ENCODE results near the gene PDS5A.
"Not testable (repeated sequence)": the region's sequence is repeated elsewhere in the genome, so short reads cannot be mapped to it uniquely, and the experiment has no call there.

Gene PDS5A, protein sequence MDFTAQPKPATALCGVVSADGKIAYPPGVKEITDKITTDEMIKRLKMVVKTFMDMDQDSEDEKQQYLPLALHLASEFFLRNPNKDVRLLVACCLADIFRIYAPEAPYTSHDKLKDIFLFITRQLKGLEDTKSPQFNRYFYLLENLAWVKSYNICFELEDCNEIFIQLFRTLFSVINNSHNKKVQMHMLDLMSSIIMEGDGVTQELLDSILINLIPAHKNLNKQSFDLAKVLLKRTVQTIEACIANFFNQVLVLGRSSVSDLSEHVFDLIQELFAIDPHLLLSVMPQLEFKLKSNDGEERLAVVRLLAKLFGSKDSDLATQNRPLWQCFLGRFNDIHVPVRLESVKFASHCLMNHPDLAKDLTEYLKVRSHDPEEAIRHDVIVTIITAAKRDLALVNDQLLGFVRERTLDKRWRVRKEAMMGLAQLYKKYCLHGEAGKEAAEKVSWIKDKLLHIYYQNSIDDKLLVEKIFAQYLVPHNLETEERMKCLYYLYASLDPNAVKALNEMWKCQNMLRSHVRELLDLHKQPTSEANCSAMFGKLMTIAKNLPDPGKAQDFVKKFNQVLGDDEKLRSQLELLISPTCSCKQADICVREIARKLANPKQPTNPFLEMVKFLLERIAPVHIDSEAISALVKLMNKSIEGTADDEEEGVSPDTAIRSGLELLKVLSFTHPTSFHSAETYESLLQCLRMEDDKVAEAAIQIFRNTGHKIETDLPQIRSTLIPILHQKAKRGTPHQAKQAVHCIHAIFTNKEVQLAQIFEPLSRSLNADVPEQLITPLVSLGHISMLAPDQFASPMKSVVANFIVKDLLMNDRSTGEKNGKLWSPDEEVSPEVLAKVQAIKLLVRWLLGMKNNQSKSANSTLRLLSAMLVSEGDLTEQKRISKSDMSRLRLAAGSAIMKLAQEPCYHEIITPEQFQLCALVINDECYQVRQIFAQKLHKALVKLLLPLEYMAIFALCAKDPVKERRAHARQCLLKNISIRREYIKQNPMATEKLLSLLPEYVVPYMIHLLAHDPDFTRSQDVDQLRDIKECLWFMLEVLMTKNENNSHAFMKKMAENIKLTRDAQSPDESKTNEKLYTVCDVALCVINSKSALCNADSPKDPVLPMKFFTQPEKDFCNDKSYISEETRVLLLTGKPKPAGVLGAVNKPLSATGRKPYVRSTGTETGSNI (N-terminal part only)

DNA sequence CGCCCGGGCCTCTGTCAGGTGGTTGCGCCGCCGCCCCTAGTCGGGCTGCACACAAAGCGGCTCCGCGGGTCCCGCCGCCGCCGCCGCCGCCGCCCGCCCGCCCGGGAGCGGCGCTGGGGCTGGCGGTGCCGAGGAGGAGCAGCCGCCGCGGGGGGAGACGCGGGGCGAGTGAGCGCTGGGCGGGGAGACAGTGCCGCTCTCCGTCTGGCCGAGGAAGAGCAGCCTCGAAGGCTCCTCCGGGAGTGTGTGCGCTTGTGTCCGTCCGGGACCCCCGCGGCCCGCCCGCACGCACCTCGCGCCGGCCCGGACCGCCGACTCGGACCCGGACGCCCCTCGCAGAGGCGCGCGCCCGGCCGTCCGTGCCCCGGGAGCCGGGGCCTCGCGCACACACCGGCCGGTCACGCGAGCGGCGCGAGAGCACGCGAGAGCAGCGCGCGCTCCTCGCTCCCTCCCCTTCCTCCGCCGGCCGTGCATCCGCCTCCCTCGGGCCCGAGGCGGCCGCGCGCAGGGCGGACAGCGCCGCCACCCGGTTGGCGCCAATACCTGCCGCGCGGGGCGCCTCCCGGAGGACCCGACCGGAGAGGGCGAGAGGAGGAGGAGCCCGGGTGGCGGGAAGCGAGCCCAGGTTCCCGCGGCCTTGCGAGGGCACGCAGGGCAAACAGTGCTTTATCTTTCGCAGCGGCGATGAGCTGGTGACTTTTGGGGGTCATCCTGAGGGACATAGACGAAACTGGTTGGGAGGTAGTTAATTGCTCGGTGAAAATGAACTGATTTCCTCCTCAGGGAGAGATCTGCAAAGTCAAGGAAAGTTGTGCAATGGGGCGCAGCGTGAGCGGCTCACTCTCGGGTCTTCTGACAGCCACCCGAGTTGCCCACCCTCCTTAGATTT lies at the start of gene PDS5A:
PDS5A (minus strand) TSS at position 423 of the 889 bp plus-strand sequence. CDS start 1,334 bp downstream, outside the sequence.
- DNase-seq (ENCODE audit: low spot score), result peak; percentile 91

DNA sequence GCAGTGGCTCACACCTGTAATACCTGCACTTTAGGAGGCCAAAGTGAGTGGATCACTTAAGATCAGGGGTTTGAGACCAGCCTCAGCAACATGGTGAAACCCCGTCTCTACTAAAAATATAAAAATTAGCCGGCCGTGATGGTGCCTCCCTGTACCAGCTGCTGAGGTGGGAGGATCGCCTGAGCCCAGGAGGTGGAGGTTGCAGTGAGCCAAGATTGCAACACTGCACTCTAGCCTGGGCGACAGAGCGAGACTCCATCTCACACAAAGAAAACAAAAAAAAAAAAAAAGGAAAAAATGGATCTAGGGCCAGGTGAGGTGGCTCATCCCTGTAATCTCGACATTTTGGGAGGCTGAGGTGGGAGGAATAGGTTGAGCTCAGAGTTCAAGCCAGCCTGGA lies 46.3 kb upstream of the PDS5A start:
- DNase-seq (ENCODE audit: low spot score), result not testable (repeated sequence)

DNA sequence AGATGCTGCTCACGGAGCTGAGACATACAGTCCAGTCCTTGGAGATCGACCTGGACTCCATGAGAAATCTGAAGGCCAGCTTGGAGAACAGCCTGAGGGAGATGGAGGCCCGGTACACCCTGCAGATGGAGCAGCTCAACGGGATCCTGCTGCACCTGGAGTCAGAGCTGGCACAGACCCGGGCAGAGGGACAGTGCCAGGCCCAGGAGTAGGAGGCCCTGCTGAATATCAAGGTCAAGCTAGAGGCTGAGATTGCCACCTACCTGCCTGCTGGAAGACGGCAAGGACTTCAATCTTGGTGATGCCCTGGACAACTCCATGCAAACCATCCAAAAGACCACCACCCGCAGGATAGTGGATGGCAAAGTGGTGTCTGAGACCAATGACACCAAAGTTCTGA lies 43.4 kb upstream of the PDS5A start:
- DNase-seq (ENCODE audit: low spot score), result not testable (repeated sequence)

DNA sequence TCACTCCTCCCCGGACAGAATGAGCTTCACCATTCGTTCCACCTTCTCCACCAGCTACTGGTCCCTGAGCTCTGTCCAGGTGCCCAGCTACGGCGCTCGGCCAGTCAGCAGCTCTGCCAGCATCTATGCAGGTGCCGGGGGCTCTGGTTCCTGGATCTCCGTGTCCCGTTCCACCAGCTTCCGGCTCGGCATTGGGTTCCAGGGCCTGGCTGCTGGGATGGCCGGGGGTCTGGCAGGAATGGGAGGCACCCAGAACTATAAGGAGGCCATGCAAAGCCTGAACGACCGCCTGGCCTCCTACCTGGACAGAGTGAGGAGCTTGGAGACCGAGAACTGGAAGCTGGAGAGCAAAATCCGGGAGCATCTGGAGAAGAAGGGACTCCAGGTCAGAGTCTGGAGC lies 42.5 kb upstream of the PDS5A start:
- no peak for DNase-seq (ENCODE audit: low spot score)

DNA sequence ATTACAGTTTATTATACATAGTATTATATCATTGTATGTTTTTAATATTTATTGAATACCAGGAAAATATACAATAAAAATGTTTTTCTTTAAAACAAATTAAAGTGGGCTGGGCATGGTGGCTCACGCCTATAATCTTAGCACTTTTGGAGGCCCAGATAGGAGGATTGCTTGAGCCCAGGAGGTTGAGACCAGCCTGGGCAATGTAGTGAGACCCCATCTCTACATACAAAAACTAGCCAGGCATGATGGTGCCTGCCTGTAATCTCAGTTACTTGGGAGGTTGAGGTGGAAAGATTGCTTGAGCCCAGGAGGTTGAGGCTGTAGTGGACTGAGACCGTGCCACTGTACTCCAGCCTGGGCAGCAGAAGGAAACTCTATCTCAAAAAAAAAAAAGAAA lies 38.3 kb upstream of the PDS5A start:
- DNase-seq (ENCODE audit: low spot score), result no peak

DNA sequence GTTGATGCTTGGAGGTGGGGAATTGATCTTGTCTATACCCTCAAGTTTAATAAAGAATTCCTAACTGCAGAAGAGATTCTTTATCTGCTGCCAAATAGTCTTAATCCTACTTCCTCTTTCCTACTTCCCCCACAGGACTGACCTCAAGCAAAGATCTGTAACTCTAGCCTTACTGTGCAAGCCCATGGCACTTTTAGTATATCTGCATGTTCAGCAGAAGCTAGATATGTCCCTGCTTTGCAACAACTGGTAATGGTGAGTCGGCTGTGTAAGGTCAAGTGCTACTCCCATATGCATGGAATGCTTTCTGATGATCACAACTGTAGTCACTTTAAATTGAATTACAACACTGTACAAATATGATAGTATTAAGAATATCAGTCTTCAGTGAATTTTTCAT lies 26.3 kb upstream of the PDS5A start:
- DNase-seq (ENCODE audit: low spot score), result no peak

DNA sequence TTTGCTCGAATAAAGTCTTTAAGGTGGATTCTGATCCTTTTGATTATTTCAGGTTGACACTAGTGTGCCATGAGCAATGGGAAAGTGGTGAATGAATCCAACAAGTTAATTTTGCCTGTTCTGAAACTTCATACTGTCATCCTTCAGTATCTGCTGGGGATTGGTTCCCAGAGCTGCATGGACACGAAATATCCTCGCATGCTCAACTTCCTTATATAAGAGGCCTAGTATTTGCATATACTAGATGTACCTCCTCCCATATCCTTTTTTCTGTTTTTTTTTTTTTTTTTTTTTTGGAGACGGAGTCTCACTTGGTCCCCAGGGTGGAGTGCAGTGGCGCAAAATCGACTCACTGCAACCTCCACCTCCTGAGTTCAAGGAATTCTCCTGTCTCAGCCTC lies 23.0 kb upstream of the PDS5A start:
- no peak for DNase-seq (ENCODE audit: low spot score)

DNA sequence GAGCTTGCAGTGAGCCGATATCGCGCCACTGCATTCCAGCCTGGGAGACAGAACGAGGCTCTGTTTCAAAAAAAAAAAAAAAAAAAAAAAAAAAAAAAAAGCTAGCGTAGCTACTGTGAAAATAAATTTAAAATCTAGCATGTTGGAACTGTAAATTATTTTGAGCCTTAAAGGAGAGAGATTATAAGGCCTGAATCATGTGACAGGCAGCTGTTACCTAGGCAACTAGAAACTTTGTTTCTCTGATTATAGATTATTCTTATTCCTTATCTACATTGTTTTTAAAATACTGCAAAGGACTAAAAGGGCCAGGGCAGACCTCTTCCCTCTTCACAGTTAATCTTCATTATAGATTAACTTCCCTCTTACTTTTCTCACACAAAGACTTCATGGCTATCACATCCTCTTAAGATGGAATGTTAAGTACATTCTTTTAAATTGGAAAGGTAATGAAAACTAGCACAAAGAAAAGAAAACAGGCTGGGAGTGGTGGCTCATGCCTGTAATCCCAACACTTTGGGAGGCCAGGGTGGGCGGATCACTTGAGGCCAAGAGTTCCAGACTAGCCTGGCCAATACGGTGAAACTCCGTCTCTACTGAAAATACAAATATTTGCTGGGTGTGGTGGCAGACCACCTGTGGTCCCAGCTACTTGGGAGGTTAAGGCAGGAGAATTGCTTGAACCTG lies 21.1 kb upstream of the PDS5A start:
- DNase-seq (ENCODE audit: low spot score), result no peak

DNA sequence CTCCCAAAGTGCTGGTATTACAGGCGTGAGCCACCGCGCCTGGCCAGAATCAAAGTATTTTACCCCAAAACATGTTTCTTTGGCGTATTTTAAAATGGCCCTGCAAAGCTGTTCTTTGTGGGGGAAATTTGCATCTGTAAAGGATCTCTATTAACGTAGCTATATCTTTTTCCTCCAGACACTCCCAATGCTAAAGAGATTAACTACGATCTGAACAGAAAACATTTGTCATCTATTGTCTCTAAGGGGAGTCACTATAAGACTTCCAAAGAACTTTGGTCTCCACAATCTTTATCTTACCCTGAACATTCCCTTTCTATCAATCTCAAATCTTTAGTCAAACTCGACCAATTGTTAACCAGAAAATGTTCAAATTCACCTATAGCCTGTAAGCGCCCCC lies 19.1 kb upstream of the PDS5A start:
- DNase-seq (ENCODE audit: low spot score), result no peak

DNA sequence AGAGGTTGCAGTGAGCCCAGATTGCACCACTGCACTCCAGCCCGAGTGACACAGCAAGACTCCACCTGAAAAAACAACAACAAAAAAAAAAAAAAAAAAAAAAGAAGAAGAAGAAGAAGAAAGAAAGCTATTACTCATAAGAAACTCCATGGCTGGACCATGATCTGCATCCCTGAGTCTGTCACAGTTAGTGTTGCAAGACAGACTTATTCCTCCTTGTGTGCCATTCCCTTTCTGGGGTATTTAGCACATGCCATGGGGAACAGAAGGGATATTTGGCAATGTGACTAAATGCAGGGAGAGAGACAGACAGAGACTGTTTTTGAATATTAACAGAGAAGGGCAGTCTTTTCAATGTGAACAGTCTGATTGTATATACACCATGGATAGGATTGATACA lies 16.7 kb upstream of the PDS5A start:
- no peak for DNase-seq (ENCODE audit: low spot score)

DNA sequence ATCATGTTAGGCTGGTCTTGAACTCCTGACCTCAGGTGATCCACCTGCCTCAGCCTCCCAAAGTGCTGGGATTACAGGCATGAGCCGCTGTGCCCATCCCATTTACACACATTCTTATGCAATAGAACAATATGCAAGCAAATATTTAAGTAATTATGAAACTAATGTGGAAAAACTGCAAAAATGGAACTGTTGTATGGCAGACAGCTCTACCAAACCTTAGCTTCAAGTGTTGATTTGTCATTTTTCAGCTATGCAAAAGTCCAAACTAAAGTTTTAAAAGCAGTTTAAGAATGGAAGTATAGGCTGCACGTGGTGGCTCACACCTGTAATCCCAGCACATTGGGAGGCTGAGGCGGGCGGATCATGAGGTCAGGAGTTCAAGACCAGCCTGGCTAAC lies 11.7 kb upstream of the PDS5A start:
- not testable (repeated sequence) for DNase-seq (ENCODE audit: low spot score)

DNA sequence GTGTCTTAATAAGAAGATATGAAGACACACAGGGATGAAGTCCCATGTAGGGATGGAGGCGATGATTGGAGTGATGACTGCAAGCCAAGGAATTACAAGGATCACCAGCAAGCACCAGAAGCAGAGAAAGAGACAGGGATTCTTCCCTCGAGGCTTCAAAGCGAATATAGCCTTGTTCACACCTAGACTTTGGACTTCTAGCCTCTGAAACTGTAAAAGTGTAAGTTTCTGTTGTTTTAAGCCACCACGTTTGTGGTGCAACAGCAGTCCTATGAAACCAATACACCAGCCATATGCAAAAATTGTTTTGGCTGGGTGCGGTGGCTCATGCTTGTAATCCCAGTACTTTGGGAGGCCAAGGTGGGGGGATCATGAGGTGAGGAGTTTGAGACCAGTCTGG lies 9.8 kb upstream of the PDS5A start:
- no peak for DNase-seq (ENCODE audit: low spot score)

DNA sequence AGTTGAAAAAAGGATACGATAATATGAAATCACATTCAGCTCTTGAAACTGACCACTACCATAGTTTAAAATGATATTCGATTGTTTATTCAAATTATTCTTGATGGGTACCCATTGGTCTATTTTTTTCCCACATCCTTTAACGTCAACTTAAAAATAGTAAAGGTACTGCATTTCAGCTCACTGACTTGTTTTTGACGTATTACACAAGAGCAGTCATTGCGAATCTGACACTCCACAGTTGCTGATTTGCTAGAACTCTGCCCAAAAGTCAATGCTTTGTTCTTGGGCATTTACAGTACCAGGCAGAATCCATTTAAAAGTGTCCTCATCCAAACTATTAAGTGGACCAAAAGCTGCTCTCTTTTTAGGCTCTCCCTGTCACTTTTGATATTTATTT lies 1.2 kb upstream of the PDS5A start:
- no peak for DNase-seq (ENCODE audit: low spot score)

DNA sequence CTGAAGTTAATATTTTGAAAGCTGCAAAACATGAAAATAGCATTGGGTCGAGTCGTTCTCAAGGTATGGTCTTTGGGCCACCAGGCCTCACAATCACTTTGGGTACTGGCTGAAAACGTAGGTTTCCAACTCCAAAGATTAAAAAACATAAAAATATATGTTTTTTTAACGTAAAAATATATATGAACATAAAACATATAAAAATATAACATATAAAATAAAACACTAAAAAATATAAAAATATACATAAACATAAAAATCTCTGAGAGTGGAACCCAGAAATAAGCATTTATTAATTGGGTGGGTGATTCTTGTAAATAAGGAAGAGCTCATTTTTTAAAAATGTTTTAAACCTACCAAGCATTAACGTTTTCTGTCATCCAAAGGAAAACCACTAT lies 666 bp upstream of the PDS5A start:
- DNase-seq (ENCODE audit: low spot score), result no peak

DNA sequence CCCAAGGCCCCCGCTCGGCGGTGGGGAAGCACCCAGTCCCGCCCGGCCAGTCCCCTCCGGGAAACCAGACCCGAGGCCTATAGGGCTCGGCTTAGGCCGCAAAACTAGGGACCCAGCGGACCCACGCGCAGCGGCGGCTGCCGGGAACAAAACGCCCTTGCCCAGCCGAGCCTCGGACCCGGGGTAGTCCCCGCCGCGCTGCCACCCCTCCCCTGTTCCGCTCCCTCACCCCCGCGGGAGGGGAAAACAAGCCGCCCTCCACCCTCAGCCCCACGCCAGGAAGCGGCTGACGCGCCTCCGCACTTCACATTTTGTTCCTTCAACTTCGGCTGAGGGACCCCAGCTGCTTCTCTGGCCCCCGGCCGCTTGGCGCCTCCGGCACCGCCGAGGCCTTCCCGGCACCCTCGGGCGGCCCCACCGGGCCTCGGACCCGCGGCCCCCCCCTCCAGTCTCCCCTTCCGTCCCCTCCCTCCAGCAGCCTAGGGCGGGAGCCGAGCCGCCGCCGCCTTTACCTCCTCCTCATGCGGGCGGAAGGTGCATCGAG lies 694 bp downstream of the PDS5A start:
- DNase-seq (ENCODE audit: low spot score), result peak; percentile 38

DNA sequence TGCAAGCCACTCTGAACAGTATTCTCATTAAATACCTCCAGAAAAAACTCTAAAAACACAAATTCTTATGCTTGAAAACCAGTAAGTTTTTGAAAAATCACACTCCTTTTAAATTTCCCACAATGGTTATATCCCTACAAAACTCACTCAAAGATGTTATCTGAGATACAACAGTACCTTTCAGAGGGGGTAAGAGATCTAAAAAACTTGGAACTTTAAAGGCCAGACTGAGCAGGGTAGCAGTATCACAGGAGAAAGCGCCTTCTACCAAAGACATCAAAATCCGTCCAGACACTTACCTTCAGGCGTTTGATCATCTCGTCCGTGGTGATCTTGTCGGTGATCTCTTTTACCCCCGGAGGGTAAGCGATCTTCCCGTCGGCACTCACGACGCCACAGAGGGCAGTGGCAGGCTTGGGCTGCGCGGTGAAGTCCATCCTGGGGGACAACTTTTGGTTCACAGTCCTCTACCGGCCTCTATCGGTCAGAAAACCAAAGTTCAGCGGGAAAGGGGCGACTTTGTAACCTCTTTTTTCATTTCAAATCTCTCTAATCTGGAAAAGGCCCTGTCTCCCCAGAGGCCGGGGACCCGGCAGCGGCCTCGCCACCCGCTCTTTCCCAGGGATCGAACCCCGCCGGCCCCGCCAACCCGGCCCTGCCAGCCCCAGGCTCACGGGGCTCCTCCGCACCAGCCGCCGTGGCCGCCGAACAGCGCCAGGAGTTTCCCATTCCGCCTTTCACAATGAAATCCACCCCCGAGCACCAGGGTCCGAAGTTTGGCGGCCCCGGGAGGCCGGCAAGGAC lies 1.4 kb downstream of the PDS5A start:
- DNase-seq (ENCODE audit: low spot score), result peak; percentile 77

DNA sequence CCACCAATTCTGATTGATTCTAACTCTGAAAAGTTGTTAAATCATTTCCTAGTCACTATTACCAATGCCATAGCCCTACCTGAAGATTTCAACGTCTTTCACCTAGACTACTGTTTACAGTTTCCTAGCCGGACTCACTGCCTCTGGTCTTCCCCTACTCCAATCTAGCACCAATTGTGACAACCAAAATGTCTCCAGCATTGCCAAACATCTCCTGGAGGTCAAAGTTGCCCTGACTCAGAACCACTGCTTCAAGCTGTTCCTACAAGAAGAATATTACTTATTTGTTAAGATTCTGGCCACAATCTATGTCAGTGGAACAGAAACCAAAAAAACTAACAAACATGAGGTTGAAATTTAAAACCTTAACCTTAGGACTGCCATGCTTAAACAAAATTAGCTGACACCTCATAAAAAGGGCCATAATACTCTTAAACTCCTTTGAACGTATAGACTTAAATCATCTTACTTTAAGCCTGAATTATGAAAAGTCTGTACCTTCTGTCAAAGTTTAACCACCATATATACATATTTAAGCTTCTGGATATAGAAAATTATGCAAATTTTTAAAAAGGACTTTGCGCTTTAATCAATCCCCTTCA lies 2.1 kb downstream of the PDS5A start:
- no peak for DNase-seq (ENCODE audit: low spot score)

DNA sequence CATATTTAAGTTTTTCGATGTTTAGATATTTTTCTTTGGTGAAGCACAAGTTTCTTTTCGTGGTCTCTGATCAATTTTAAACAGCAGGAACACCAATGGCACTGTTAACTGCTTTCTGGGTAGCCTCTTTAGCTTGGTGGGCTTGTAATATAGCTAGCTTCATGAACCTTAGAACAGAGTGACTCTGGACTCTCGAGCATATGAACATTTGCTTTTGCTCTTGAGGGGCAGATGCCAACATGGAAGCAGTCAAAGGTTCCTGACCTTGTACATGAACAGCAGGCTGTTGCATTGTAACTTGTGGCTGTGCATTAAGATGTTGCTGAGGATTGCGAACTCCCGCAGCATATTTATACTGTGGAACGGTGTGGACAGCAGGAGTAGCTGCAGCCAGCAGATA lies 4.7 kb downstream of the PDS5A start:
- DNase-seq (ENCODE audit: low spot score), result not testable (repeated sequence)

All from activated CD4-positive, alpha-beta T cell treated with anti-CD3 and anti-CD28 coated beads, Interleukin-2, Interleukin-4, amounts not matched to agents 100 ng/mL and 50 ng/mL, durations not matched to agents 16 hours and 8 hours (primary cell).